NCI-H2107 treated with DMSO at 0.1 percent for 48 hours (cell line): ENCODE measurements around the gene CD44.
A peak's percentile ranks its signal among the peaks of the same experiment; 100 is the strongest.

Source experiments
- DNase-seq: peaks from one replicate; lab custom pipeline; 2025; ENCODE audit not compliant: unreplicated experiment; lab: John Stamatoyannopoulos, UW

The CD44 gene

DNA sequence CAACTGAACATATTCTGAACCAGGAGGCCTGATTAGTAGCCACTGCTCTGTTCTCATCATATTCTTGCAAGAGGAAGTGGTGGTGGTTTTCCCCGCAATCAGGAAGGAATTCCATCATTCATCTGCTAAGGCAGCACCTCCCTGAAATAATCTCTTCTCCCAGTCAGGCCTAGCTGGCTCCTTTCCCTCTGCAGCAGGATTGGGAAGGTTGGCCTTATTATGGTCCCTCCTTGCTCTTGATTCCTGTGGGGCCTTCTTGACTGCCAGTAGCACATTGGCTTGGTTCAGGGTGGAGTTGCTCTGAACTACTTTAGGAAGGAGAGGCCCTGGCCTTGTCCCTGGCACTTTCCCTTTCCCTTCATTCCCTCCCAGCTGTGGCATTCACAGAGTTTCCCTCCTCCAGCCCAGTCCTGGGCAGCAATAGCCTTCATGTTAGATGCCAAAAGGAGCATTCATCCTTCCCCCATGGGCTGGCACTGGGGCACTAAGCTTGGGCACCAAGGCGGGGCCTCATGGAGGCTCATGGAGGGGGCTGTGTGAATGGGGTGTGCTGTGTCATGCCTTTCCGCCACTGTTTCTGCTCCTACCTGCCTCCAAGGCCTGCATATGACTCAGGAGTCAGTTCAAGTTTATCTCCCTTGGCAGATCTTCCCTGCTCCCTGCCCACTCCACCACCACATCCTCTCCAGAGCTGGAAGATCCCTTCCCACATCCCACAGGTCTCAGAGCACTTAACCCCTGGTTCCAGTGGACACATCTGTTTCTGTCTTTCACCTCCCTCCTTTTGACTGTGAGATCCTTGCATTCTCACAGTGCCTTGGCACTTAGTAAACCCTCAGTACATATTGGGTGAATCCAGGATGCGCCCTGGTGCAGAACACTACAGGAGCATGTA, 27.6 kb upstream of the CD44 start:
- no peak for DNase-seq

DNA sequence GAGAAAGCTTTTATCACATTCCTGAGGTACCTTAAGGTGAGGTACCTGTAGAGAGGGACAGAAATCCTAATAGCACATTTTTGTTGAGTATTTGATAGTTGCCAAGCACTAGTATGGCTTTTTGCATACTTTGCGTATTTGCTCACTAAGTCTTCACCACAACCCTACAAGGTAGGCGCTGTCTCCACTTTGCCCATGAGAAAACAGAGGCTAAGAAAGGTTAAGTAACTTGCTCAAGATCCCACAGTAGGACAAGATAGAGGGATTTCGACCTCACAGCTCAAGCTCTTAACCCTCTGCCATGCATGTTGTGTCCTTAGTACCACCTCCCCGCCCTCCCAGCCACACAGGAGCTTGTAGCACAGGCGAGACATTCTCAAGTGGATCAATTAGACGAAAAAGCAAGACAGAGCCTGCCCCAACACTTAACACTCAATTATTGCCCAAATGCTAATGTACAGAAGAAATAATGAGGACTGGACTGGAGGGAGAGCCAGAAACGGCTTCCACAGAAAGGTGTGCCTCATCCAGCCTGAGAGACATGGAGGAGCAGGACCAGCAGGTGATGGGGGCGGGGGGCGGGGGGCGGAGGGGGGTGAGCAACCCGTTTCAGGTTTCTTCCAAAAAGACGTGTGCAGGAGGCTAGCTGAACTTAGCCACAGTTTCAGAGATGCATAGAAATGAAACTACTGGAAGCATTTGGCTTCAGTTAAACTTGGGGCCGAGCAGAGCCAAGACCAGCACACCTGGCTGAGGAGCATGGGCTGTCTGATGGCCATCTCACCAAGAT, 26.7 kb upstream of the CD44 start:
- peak; percentile 25 for DNase-seq

DNA sequence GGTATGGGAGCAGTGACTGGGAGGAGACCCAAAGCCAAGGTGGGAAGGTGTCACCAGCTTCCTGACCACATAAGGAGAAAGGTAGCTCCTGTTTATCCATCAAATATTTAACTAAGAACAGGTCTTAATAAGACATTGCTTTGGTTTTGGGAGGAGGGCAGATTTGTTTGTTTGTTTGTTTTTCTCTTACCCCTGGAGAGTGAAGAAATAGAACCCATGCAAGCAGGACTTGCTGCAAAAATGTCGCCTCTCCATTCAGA, 26.2 kb upstream of the CD44 start:
- DNase-seq, result no peak

DNA sequence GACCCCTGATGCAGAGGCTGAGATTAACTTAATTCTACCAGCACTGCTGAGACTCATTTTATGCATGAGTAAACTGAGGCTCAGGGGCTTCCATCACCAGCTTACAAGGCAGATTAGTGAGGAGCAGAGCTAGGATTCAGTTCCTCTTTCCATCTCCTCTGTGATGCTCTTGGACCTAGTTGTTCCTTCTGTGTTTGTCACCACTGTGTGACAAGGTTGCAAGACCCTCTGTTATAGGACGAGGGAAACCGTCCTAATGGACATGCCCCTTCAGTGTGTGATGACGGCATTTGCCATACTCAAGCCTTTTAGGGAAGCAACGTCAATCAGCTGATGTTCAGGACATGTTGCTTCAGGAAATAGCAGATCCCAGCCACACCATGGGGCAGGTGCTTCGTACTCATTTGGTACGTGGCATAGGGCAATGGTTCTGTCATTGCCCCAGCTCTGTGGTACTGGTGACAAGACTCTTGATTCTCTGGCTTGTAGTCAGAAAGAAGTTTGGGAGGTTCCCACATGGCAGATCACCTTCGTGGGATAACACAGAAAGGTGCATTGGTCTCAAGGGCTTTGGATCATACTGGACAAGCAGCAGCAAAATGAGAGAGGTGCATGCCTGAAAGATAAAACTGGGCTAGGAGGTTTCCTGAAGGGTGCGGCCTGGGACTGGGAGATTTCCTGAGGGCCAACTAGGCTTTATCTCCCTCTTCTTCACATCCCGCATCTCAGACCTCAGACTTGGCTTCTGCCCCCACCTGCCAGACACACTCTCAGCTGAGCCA, 23.9 kb upstream of the CD44 start:
- no peak for DNase-seq

DNA sequence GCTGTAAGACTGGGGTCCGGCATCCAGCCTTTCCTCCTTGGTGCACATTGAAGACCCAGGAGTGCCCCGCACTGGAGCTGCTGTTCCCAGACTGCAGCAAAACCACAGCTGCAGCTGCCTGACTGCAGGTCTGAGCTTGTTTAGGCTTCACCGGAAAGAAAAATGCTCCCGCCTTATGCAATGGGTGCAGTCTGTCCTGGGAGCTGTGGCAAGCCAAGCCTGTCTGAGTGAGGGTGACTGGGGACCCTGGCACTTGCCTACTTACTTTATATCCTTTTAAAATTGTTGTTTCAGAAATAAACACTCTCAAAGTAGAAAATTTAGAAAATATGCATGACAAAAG, 23.3 kb upstream of the CD44 start:
- DNase-seq, result no peak

DNA sequence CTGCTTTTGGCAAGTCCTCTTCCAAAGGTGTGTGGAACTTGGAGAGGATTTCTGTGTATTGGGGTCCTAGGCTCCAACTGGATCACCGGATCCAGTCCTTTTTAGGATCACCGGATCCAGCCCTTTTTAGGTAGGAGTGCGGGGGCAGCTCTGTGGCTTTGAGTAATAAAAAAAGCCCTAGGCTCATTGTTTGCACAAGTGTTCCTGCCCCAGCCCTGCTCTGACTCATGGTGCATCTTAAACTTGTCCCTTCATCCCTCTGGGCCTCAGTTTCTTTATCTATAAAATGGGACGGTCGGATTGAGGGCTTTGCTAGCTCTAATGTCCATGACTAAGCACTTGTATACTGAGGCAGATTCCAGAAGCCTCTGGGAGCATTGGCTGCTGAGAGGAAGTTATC, 22.7 kb upstream of the CD44 start:
- no peak for DNase-seq

DNA sequence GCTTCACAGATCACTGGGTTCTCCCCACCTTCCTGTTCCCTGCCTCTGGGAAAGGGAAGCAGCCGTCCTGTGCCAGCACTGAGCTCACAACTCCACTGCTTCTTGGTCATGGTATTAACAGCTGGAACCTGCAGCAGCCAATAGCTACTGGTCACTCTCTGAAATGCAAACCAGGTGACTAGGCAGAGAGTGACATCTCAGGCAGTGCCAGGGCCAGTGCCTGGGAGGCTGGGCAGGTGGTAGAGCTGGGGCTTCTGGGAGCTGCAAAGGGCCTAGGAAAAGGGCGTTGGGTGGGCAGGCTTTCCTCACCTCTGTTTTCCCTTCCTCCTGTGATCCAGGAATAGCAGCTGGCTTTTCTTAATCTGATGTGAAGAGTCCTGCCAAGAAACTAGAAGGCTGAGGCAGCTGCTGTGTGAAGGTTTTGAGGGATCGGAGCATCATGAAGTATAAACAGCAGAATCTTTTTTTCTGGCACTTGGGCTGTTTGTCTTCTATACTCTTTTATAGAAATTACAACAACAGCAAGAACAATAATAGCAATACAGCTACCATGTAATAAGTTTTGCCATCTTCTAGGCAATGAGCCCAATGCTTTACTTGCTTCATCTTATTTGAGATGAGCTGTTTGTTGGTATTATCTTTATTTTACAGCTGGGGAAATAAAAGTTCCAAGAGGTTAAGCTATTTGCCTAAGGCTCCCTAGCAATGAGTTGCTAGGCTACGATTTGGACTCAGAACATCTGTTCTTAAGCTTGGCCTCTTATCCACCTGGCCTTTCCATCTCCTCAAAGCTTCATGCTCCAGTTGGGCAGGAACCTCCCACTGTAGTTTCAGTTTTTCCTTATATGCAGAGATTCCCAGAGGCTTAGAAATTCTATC, 22.0 kb upstream of the CD44 start:
- DNase-seq, result no peak

DNA sequence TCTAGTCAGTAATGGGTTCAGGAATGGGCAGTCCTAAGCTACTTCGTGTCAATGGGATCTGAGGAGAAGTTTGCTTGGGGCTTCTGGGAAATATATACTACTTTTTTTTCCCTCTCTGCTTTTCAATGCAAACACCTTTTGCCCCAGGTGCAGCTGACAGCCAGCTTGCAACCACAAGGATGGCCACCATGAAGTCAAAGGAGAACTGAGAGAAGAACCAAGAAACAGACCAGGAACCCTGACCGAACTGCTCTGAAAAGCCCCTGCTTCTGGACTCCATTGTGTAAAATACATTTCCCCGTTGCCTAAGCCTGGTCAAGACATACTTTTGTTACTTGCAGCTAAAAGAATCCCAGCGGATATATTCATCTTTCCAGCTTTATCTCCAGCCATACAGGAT, 20.1 kb upstream of the CD44 start:
- no peak for DNase-seq

DNA sequence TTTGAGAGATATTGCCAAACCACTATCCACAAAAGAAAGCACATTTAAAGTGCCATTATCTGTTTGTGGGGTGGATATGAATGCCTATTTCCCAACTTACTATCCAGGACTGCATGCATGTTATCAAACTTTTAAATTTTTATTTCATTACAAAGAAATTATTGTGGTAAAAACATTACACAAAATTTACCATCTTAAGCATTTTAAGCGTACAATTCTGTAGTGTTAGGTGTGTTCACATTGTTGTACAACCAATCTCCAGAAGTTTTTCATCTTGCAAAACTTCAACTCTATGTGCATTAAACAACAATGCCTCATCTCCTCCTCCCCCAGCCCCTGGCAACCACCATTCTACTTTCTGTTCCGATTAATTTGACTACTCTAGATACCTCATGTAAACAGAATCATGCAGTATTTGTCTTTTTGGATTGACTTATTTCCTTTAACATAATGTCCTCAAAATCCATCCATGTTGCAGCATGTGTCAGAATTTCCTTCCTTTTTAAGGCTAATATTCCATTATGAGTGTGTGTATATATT, 17.6 kb upstream of the CD44 start:
- DNase-seq, result no peak

DNA sequence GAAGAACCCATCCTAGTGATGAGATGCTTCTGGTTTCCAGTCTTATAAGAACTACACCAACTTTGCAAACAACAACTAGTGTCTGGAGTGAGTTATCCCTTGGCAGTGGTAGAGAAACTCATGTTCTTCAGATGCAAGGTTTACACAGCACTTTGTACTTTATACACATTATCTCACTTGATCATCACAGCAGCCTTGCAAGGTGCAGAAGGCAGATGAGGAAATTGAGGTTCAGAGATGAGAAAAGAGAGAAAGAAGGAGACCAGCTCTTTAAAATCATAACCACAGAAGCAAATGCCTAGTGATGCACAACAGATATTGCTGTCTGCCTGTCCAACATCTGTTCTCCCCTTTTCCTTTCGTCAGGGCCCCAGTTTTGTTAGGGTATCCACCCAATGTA, 16.7 kb upstream of the CD44 start:
- DNase-seq, result no peak

DNA sequence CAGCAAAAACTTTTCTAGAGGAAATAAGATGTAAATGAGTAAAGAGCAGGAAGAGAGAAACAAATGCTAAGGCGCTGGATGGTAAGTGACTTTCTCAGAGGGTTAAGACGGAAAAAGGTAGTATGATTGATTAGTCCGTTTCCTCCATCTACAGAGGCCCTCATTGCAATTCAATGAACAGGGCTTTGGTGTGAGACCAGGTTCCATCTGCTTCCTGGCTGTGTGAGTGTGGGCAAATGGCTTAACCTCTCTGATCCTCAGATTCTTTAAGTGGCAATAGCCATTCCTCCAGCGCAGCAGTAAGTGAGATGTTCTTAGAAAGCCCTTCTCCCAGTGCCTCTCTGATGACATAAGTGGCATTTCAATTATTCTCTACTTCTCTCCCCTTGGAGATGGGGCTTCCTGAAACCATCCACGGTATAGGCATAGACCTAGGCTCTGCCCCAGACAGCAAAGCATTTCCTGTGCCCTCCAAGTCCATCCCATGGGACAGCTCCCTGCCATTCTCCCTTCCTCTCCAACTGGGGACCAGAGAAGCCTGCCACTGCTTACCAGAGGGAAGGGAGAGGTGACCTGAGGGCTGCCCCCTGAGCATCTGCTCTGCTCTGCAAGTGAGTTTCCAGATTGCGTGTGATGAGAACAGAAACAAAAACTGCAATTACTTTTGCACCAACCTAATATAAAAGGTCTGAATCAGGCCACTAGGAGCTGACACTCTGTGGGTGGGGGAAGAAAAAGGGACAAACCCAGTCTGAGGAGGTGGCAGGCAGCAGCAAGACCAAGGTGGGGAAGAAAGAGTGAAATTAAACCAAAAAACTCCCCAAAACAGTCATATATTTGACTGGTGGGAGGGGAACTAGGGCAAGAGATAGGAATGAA, 12.7 kb upstream of the CD44 start:
- DNase-seq, result no peak

DNA sequence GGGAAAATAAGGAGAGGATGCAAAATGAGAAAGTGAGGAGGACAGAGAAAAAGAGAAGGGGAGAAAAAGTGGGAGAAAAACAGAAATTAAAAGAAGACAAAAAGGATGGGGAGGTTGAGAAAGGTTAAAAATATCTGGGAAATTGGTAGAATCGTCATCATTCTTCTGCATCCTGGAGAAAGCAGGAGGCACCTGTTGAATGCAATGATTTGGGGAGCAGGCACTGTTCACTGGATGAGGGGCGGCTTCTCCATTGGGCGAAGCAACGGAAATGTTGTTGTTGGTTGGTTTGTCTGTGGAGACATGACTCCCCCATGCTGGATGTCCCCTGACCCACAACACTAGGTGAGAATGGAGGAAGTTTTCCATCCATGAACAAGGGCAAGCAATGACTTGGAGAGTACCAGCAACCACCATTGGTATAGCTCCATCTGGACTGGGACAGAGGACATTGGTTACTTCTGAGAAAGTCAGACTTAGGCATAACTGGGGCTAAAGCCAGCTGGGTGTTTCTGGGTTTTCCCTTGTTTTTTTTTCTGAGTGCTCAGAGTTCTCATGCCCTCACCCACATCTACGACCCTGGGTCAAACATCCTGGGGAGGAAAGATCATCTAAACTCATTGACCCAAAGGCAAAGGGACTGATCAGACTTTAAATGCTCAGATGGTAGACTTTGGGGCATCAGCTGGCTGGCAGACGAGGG, 11.9 kb upstream of the CD44 start:
- no peak for DNase-seq

DNA sequence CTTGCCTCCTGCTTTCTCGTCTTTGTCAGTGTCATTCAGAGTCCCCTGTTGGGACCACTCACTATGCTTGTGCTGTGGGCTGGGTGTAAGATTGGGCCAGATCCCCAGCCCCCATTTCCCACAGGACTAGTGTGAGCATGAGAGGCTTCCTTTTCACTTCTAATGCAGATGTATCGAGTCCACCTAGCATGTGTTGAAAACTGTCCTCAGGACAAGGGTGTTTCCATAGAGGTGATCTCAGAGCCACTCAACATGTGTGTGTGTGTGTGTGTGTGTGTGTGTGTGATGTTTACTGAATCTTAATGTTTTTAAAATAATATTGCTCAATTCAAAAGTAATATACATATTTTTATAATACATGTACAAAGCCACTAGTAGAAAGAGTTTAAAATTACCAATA, 11.4 kb upstream of the CD44 start:
- DNase-seq, result no peak

DNA sequence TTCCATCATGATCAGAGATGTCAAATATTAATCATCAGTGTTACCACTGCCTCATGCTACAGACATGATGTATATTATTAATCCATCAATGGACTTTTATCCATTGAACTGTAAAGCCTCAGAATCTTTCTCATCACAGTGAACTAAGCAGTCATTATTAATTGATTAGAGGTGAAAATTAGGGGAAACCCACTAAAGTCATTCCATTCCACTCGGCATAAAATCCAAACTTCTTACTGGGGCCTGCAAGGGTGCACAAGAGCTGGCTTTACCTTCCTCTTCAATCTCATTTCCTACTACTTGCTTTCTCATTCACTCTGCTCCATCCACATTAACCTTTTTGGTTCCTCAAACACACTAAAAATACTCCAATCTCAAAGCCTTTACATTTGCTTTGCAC, 7.9 kb upstream of the CD44 start:
- DNase-seq, result no peak

DNA sequence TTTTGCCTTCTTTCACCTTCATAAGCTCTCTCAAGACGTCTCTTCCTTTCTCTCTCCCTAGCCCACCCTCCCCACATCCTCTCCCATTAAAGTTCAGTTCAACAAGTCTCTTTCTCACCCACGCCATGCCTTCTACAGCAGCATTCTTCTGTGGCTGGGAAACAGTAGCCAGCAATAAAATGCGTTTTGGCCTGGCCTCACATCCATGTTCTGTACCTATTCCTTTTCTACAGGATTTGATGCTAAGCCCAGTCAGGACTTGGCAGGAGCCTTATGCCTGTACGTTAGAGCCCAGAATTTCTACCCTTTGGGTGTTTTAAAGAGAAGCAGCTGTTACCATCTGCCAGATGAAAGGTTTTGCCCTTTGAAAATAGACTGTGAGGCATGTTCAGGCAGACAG, 7.1 kb upstream of the CD44 start:
- no peak for DNase-seq

DNA sequence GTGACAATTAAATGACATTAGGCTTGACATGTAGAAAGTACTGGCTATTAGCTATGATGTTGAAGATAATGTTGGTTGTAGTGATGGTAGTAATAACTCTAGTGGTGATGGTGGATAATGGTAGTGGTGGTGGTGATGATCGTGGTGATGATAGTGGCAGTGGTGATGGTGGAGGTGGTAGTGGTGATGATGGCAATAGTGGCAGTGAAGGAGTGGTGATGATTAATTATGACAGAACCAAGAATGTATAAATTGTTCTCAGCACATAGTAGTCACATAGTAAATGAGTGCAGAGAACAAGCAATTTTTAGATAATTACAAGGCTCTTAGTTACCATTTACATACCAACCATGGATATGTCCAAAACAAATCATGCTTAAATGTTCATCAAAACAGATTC, 5.3 kb upstream of the CD44 start:
- no peak for DNase-seq

DNA sequence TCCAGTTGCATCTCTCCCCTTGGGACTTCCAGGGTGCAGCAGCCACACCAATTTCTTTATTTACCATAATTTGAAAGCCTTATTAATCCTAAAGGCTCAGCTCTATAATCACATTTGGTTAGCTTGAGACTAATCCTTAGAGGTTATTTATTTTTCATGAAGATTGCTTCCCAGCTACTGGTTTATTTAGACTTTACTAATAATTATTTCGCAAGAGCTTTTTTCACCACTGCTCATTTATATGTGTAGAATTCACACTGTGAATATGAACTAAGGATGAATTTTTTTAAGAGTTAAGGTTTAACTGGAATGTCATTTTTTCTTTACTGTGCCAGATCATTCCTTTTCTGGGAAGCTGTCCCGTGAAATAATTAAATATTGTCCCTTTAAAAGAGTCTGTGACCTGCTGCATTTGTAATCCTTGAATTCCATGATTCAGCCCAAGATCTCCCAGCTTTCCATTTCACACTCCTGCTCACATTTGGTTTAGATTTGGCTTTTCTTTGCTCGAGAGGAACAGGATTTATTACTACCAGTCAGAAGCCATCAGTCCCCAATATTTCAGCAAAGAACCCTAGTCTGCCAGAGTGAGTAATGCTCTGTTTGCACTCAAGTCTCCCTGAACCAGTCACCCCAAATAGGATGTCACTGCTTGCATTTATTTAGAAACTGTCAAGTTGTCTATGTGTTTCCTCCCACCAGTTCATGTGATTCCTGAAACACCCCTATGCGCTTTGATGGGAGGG, 4.4 kb upstream of the CD44 start:
- no peak for DNase-seq

DNA sequence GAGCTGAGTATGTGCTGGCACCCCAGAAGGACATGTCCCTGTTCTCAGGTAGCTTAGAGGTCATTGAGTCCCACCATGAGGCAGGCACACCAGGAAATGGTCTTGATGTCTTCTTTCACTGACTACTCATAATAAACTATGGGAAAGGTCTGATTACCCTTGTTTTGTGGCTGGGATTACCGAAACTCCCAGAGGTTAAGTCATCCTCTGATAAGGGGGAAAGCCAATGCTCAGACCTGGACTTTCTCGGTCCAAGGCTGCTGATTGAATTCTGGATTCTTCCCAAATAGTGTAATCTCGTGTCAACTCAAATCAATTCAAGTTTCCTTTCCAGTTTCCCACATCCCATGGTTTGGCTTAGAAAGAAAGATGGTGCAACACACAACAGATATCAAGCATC, 3.7 kb upstream of the CD44 start:
- no peak for DNase-seq

DNA sequence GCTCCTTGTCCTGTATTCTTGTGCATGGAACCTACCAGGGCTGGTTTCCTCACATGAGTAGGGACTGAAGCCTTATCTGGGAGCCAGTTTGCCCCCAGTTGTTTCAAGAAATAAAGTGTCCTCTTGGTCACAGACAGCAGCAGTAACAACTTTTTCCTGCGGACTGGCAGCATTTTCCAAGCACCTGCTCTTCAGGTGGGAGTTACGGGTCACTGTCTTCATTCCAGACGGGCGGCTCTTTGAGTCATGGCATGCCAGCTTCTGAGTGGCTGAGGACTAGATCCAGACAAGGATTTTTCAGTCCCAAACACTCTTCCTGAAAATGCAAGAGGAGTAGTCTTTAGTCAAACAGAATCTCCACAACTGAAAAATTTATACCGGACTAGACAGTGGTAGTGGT, 2.7 kb upstream of the CD44 start:
- no peak for DNase-seq
